BLaER1 treated with 17β-estradiol and CSF1 and Interleukin-3, amounts not matched to agents 10 nM and 100 nM (cell line): ENCODE results near the gene FIGN.

ENCODE experiments used
- H3K27ac ChIP-seq, 11 experiments: shearing (Covaris generic); formaldehyde crosslinking; 2 replicates each; pipeline ENCODE4 v1.8.1; 2022
- H3K27me3 ChIP-seq, 11 experiments: shearing (Covaris generic); formaldehyde crosslinking; 2 replicates each; pipeline ENCODE4 v1.8.1; 2022
- H3K36me3 ChIP-seq, 11 experiments: shearing (Covaris generic); formaldehyde crosslinking; 2 replicates each; pipeline ENCODE4 v1.8.1; 2022
- H3K4me1 ChIP-seq, 10 experiments: shearing (Covaris generic); formaldehyde crosslinking; 2 replicates each; pipeline ENCODE4 v1.8.1; 2022
- H3K4me2 ChIP-seq, 11 experiments: shearing (Covaris generic); formaldehyde crosslinking; 2 replicates each; pipeline ENCODE4 v1.8.1; 2022
- H3K4me3 ChIP-seq, 10 experiments: shearing (Covaris generic); formaldehyde crosslinking; 2 replicates each; pipeline ENCODE4 v1.8.1; 2022
- H3K9ac ChIP-seq, 11 experiments: shearing (Covaris generic); formaldehyde crosslinking; 2 replicates each; pipeline ENCODE4 v1.8.1; 2022
- H3K9me3 ChIP-seq, 11 experiments: shearing (Covaris generic); formaldehyde crosslinking; replicated peaks in 1 of 11; 2 replicates each; pipeline ENCODE4 v1.8.1; 2022
- H4K20me1 ChIP-seq, 11 experiments: shearing (Covaris generic); formaldehyde crosslinking; 2 replicates each; pipeline ENCODE4 v1.8.1; 2022
- Cebpa-rat ChIP-seq, 11 experiments: shearing (Covaris generic); IDR thresholded peaks; 2 replicates each; pipeline ENCODE4 v1.8.1; 2022

FIGN gene

DNA sequence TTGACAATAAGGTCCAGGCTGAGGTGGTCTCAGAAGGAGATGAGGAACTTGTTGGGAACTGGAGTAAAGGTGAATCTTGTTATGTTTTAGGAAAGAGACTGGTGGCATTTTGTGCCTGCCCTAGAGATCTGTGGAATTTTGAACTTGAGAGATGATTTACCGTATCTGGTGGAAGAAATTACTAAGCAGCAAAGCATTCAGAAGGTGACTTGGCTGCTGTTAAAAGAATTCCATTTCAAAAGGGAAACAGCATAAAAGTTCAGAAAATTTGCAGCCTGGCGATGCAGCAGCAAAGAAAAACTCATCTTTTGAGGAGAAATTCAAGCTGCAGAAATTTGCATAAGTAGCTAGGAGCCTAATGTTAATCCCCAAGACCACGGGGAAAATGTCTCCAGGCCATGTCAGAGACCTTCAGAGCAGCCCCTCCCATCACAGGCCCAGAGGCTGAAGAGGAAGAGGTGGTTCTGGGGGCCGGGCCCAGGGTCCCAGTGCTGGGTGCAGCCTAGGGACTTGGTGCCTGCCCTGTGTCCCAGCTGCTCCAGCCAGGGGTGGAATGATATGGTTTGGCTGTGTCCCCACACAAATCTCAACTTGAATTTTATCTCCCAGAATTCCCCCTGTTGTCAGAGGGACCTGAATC is 73.5 kb downstream of the FIGN start:
- peaks cover 0 to 7% (median 0%) of the 10 kb centered on the region in 10 experiments; a peak in 2 of 20 replicates for H3K4me1 ChIP-seq
- no peak overlapping the region for H3K27ac ChIP-seq
- no peak overlapping the region for H3K4me2 ChIP-seq
- TF ChIP-seq Cebpa-rat (IDR thresholded peaks at IDR 0.05): no peak
- no peak overlapping the region for H3K4me3 ChIP-seq
- no peak overlapping the region for H3K9ac ChIP-seq
- H4K20me1 ChIP-seq: no peaks in the 10 kb centered on the region
- no peaks in the 10 kb centered on the region for H3K27me3 ChIP-seq
- no peaks in the 10 kb centered on the region for H3K36me3 ChIP-seq
- peaks cover 0 to 16% (median 7%) of the 10 kb centered on the region in 11 experiments; a peak in 8 of 22 replicates for H3K9me3 ChIP-seq

DNA sequence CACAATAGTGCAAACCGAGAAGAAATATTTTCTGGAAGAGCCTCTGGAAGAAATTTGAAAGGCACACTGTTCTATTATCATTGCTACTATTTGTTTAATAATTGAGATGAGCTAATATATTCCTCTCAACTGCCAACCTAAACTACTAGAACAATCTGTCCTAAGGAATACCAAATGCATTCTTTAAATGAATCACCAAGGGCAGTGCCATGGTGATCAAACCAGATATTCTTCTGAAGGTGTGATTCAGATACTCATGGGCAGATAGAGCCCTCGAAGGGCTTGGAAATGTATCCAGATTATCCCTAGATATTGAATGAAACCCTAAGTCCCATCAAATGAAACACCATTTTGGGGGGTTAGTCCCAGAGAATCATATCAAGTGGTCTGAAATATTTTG is 76.6 kb downstream of the FIGN start:
- H3K4me3 ChIP-seq: no peak overlapping the region
- TF ChIP-seq Cebpa-rat (IDR thresholded peaks at IDR 0.05): no peak
- H3K4me2 ChIP-seq: no peak overlapping the region
- no peak overlapping the region for H3K9ac ChIP-seq
- H3K9me3 ChIP-seq: peaks cover 0 to 16% (median 7%) of the 10 kb centered on the region in 11 experiments; a peak in 8 of 22 replicates
- no peaks in the 10 kb centered on the region for H4K20me1 ChIP-seq
- no peaks in the 10 kb centered on the region for H3K4me1 ChIP-seq
- H3K27ac ChIP-seq: no peak overlapping the region
- no peaks in the 10 kb centered on the region for H3K36me3 ChIP-seq
- no peaks in the 10 kb centered on the region for H3K27me3 ChIP-seq

DNA sequence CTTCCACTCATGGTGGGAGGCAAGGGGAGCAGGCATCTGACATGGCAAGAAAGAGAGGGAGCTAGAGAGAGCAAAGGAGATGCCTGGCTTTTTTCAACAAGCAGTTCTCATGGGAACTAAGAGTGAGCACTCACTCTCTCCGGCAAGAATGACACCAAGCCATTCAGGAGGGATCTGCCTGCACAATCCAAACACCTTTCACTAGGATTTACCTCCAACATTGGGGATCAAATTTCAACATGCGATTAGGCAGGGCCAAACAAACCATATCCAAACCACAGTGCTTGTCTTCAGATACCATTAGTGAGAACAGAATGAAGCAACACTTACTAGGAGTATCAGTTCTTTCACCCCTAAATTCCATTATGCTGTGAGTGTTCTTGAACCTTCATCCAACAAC is 77.3 kb downstream of the FIGN start:
- H3K27ac ChIP-seq: no peak overlapping the region
- no peak for TF ChIP-seq Cebpa-rat (IDR thresholded peaks at IDR 0.05)

DNA sequence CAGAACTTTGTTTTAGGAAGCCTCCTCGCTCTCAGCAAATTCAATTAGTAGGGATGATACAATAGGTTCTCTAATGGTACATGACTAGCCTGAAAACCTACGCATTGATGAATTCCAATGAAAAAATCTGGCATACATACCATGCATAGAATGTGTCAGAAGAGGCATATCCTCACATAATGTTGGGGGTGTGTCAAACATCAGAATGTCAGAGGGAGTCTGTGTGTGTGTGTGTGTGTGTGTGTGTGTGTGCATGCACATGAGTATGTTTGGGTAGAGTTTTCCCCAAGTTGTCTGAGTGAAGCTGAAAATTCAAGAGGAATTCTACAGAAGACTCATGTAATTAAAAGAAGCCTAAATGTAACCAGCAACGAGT is 78.5 kb downstream of the FIGN start:
- no peaks in the 10 kb centered on the region for H3K27me3 ChIP-seq
- H3K9me3 ChIP-seq: peaks cover 0 to 10% (median 1%) of the 10 kb centered on the region in 11 experiments; a peak in 8 of 22 replicates
- H3K27ac ChIP-seq: no peak overlapping the region
- H3K4me2 ChIP-seq: no peak overlapping the region
- H3K4me3 ChIP-seq: no peak overlapping the region
- H4K20me1 ChIP-seq: no peaks in the 10 kb centered on the region
- TF ChIP-seq Cebpa-rat (IDR thresholded peaks at IDR 0.05): no peak
- H3K9ac ChIP-seq: no peak overlapping the region
- H3K4me1 ChIP-seq: no peaks in the 10 kb centered on the region
- no peaks in the 10 kb centered on the region for H3K36me3 ChIP-seq

More for the DNA sequence above, 77.3 kb downstream of the FIGN start:
- Histone ChIP-seq H3K4me2 (no peak overlapping the region), H3K9me3 (peaks cover 0 to 16% (median 7%) of the 10 kb centered on the region in 11 experiments; a peak in 8 of 22 replicates), H4K20me1 (no peaks in the 10 kb centered on the region), H3K9ac (no peak overlapping the region), H3K36me3 (no peaks in the 10 kb centered on the region), H3K27me3 (no peaks in the 10 kb centered on the region), H3K4me3 (no peak overlapping the region), H3K4me1 (no peaks in the 10 kb centered on the region)

DNA sequence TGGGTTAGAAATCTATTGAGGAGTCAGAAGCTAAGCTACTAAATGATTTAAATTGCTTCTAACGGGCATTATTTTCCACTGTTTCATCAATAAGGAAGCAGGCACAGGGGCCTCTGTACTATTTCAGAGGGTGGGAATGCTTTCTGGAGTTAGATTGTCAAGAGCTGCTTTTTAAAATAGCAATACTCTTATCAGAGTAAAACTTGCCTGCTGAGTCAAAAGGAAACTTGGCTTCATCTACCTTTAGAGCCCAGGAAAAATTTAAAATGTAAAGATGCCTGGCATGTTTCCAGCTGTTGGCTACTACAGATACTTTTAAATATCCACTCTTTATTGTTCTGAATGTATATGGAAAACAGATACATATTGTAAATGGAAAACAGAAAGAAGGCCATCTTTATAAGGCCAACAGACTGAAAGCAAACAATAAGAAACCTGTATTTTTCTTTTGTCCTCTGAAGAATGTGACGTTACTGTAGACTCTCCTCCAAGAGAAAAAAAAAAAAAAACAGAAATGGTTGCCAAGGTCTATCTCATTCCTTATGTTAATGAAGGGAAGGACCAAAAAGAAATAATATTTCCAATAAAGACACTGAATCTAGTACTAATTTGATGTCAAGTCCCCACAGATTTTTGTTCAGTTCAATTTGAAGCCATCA is 79.1 kb downstream of the FIGN start:
- Histone ChIP-seq H3K4me2 (no peak overlapping the region), H3K9ac (no peak overlapping the region), H3K36me3 (no peaks in the 10 kb centered on the region), H3K27me3 (no peaks in the 10 kb centered on the region), H4K20me1 (no peaks in the 10 kb centered on the region), H3K9me3 (peaks cover 0 to 8% (median 0%) of the 10 kb centered on the region in 11 experiments; a peak in 3 of 22 replicates), H3K4me1 (no peaks in the 10 kb centered on the region), H3K27ac (no peak overlapping the region), H3K4me3 (no peak overlapping the region)
- TF ChIP-seq Cebpa-rat (IDR thresholded peaks at IDR 0.05): no peak

DNA sequence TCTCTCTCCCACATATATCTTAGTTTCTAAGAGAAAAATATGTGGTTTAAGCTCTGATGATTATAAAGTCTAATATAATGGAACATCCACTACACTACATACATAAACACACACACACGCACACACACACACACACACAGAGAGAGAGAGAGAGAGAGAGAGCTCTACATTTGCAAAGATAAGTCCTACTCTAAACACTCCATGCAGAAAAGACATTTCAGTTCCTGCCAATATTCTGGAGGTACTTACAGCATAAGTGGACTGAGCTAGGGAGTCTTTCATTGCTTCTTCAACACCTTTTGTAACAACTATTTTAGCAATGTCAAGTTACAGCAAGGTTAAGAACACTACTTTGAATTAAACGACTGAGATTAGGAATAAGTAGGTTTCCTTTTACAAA is 80.1 kb downstream of the FIGN start:
- no peak overlapping the region for H3K4me2 ChIP-seq
- no peaks in the 10 kb centered on the region for H3K27me3 ChIP-seq
- no peak overlapping the region for H3K9ac ChIP-seq
- H3K9me3 ChIP-seq: no peaks in the 10 kb centered on the region
- no peak overlapping the region for H3K4me3 ChIP-seq
- no peaks in the 10 kb centered on the region for H3K4me1 ChIP-seq
- H3K27ac ChIP-seq: no peak overlapping the region
- TF ChIP-seq Cebpa-rat (IDR thresholded peaks at IDR 0.05): no peak
- H3K36me3 ChIP-seq: no peaks in the 10 kb centered on the region
- no peaks in the 10 kb centered on the region for H4K20me1 ChIP-seq

DNA sequence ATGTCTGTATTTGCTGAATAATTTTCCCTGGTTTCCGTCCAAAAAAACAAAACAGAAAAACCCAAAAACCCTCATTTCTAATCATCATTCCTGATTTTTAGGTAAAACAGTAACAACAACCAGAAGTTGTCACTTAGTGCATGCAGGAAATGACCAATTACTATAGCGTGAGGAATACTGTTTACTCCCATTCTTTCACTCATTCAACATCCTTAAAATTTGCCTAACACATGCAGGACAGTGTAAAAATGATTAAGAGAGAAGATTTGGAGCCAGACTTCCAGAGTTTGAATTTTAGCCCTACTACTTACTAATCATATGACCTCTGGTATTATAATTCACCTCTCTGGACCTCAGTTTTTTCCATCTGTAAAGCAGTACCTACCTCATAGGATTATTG is 83.1 kb downstream of the FIGN start:
- Histone ChIP-seq H3K9ac (no peak overlapping the region), H3K4me2 (no peak overlapping the region), H3K4me1 (no peaks in the 10 kb centered on the region), H3K27ac (no peak overlapping the region), H3K27me3 (no peaks in the 10 kb centered on the region), H3K36me3 (no peaks in the 10 kb centered on the region), H3K4me3 (no peak overlapping the region), H3K9me3 (no peaks in the 10 kb centered on the region), H4K20me1 (no peaks in the 10 kb centered on the region)
- TF ChIP-seq Cebpa-rat (IDR thresholded peaks at IDR 0.05): no peak

DNA sequence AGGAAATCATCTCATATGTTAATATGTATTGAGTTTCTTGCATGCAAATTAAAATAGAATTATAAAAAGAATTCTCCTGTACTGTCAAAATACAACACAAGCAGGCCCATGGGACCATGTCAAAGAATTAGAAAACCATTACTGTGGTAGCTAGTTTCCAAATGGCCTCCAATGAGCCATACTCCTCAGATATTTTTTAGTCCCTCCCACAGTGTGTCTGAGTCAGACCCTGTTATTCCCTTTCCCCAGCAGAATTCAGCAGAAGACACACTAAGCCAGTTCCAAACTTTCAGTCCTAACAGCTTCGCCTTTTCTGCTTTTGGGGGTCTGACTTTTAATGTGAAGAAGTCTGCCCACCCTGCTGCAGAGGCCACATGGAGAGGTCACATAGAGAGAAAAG is 86.7 kb downstream of the FIGN start:
- no peaks in the 10 kb centered on the region for H3K27me3 ChIP-seq
- H3K4me2 ChIP-seq: no peak overlapping the region
- H3K27ac ChIP-seq: no peak overlapping the region
- no peak overlapping the region for H3K4me3 ChIP-seq
- H4K20me1 ChIP-seq: no peaks in the 10 kb centered on the region
- no peaks in the 10 kb centered on the region for H3K36me3 ChIP-seq
- no peaks in the 10 kb centered on the region for H3K4me1 ChIP-seq
- no peak for TF ChIP-seq Cebpa-rat (IDR thresholded peaks at IDR 0.05)
- no peak overlapping the region for H3K9ac ChIP-seq
- no peaks in the 10 kb centered on the region for H3K9me3 ChIP-seq

DNA sequence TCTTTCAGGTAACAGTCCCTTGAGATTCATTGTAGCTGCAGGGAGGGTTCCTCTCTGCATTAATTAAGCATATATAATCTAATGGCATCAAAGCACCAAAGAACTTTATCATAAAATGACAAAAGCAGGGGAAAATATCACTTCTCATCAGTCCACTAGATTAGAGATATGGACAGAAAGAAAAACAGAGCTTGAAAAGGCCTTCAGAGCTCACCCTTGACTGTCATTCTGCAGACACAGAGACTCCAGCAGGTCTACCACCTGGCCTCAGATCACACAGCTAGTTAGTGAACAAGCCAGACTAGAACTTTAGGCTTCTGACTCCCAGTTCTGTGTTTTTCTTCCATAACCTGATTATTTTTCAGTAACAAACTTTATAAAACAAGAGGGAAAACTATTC is 88.5 kb downstream of the FIGN start:
- H3K27me3 ChIP-seq: no peaks in the 10 kb centered on the region
- no peak overlapping the region for H3K4me3 ChIP-seq
- no peak overlapping the region for H3K4me2 ChIP-seq
- H3K4me1 ChIP-seq: no peaks in the 10 kb centered on the region
- no peaks in the 10 kb centered on the region for H3K9me3 ChIP-seq
- no peak for TF ChIP-seq Cebpa-rat (IDR thresholded peaks at IDR 0.05)
- no peaks in the 10 kb centered on the region for H3K36me3 ChIP-seq
- no peaks in the 10 kb centered on the region for H4K20me1 ChIP-seq
- no peak overlapping the region for H3K9ac ChIP-seq
- H3K27ac ChIP-seq: no peak overlapping the region

DNA sequence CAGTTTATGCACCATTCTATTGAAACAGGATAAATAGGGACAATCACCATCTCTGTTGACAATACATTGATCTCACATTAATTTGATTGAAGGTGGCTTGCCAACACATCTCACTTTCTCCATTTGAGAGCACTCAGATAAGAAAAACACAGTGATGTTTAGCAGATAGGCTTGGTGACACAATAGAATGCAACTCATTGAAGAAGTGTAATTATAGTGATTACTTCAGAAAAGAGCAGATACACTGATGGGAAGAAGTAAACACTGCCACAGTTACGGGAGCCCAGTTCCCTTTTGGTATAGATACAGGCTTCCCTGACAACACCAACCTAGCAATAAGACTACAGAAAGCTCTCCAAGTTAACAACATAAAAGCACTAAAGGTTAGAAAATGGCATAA is 89.1 kb downstream of the FIGN start:
- Histone ChIP-seq H3K4me3 (no peak overlapping the region), H3K4me2 (no peak overlapping the region), H3K4me1 (no peaks in the 10 kb centered on the region), H3K36me3 (no peaks in the 10 kb centered on the region), H4K20me1 (no peaks in the 10 kb centered on the region), H3K27ac (no peak overlapping the region), H3K27me3 (no peaks in the 10 kb centered on the region), H3K9ac (no peak overlapping the region), H3K9me3 (no peaks in the 10 kb centered on the region)
- no peak for TF ChIP-seq Cebpa-rat (IDR thresholded peaks at IDR 0.05)
